HepG2 (cell line): Measurements from ENCODE around the gene HNRNPAB. TPM values are rescaled to one million over a fixed set of nuclear protein-coding genes. Genes with fewer than 3 reads are reported as not detected.

Experiments
- AKAP8 ChIP-seq: sonication (generic); formaldehyde crosslinking; IDR thresholded peaks from 2 replicates; pipeline ENCODE4 v1.5.1; 2020; ENCODE audit warnings: mild to moderate bottlenecking, missing genetic modification reagents
- CHD4 ChIP-seq: fragments of 200-600 bp; sonication (generic); IDR thresholded peaks from 2 replicates; pipeline ENCODE4 v1.7.0; 2017; ENCODE audit warnings: mild to moderate bottlenecking, low read length, borderline replicate concordance
- EP300 ChIP-seq, 3 experiments: sonication (generic) in 1 of 3; formaldehyde crosslinking in 1 of 3; IDR thresholded peaks; 2 replicates each; pipeline versions ENCODE4 v1.5.1 to v1.6.1; 2011 to 2020; ENCODE audit warnings: low read depth in 2 of 3, low read length in 2 of 3, borderline replicate concordance in 1 of 3, improper control_type of control experiment in 1 of 3, mild to moderate bottlenecking in 1 of 3, missing genetic modification reagents in 1 of 3, moderate library complexity in 1 of 3
- GLI4 ChIP-seq: sonication (generic); formaldehyde crosslinking; IDR thresholded peaks from 2 replicates; pipeline ENCODE4 v1.5.1; 2020; ENCODE audit warnings: missing genetic modification reagents, mild to moderate bottlenecking, moderate library complexity, borderline replicate concordance
- GPBP1L1 ChIP-seq: sonication (generic); formaldehyde crosslinking; IDR thresholded peaks from 2 replicates; pipeline ENCODE4 v1.5.0; 2020; ENCODE audit warnings: mild to moderate bottlenecking, missing genetic modification reagents
- HCFC1 ChIP-seq: fragments of 150-350 bp; IDR thresholded peaks from 2 replicates; pipeline ENCODE4 v1.6.1; 2014; ENCODE audit warnings: low read depth, low read length
- HNF4G ChIP-seq, 2 experiments: sonication (generic) in 1 of 2; formaldehyde crosslinking in 1 of 2; IDR thresholded peaks; 2 replicates each; pipeline versions ENCODE4 v1.4.0 to v1.6.1; 2011 to 2020; ENCODE audit warnings: borderline replicate concordance in 2 of 2, low read depth in 2 of 2, mild to moderate bottlenecking in 2 of 2, low read length in 1 of 2, missing genetic modification reagents in 1 of 2, moderate library complexity in 1 of 2
- KDM6A ChIP-seq: IDR thresholded peaks from 2 replicates; pipeline ENCODE4 v1.6.1; 2016; ENCODE audit warnings: low read depth
- KLF13 ChIP-seq: sonication (generic); formaldehyde crosslinking; IDR thresholded peaks from 2 replicates; pipeline ENCODE4 v1.4.0; 2020; ENCODE audit warnings: mild to moderate bottlenecking, missing genetic modification reagents
- NFYB ChIP-seq: sonication (generic); formaldehyde crosslinking; IDR thresholded peaks from 2 replicates; pipeline ENCODE4 v1.4.0; 2020; ENCODE audit warnings: missing genetic modification reagents
- NR2F6 ChIP-seq, 2 experiments: IDR thresholded peaks; 2 replicates each; pipeline ENCODE4 v1.6.1; 2016; ENCODE audit warnings: antibody characterized with exemption in 1 of 2, mild to moderate bottlenecking in 1 of 2
- PBX2 ChIP-seq: IDR thresholded peaks from 2 replicates; pipeline ENCODE4 v1.6.1; 2016; ENCODE audit warnings: control low read depth
- SAP130 ChIP-seq: IDR thresholded peaks from 2 replicates; pipeline ENCODE4 v1.6.1; 2016; ENCODE audit warnings: low read depth
- ZBTB38 ChIP-seq: sonication (generic); formaldehyde crosslinking; IDR thresholded peaks from 2 replicates; pipeline ENCODE4 v1.5.1; 2020; ENCODE audit warnings: mild to moderate bottlenecking, missing genetic modification reagents
- ZC3H13 ChIP-seq: sonication (generic); formaldehyde crosslinking; IDR thresholded peaks from 2 replicates; pipeline ENCODE4 v1.8.1; 2023; ENCODE audit warnings: mild to moderate bottlenecking, missing genetic modification reagents, moderate library complexity
- ZFY ChIP-seq: sonication (generic); formaldehyde crosslinking; IDR thresholded peaks from 2 replicates; pipeline ENCODE4 v1.4.0; 2020; ENCODE audit warnings: missing genetic modification reagents
- ZFYVE20 ChIP-seq: sonication (generic); formaldehyde crosslinking; IDR thresholded peaks from 2 replicates; pipeline ENCODE4 v1.8.0; 2023; ENCODE audit warnings: low read depth, mild to moderate bottlenecking, moderate library complexity, missing genetic modification reagents, borderline replicate concordance
- ZNF18 ChIP-seq: sonication (generic); formaldehyde crosslinking; IDR thresholded peaks from 2 replicates; pipeline ENCODE4 v1.8.0; 2022; ENCODE audit warnings: mild to moderate bottlenecking, missing genetic modification reagents; ENCODE audit not compliant: insufficient replicate concordance
- ZNF556 ChIP-seq: sonication (generic); formaldehyde crosslinking; IDR thresholded peaks from 2 replicates; pipeline ENCODE4 v1.4.0; 2020; ENCODE audit warnings: mild to moderate bottlenecking, missing genetic modification reagents, borderline replicate concordance
- ZNF563 ChIP-seq: sonication (generic); formaldehyde crosslinking; IDR thresholded peaks from 2 replicates; pipeline ENCODE4 v1.8.0; 2022; ENCODE audit warnings: mild to moderate bottlenecking, moderate library complexity, missing genetic modification reagents
- ZNF564 ChIP-seq: sonication (generic); formaldehyde crosslinking; IDR thresholded peaks from 2 replicates; pipeline ENCODE4 v1.8.1; 2023; ENCODE audit warnings: mild to moderate bottlenecking, missing genetic modification reagents
- ZNF644 ChIP-seq: IDR thresholded peaks from 2 replicates; pipeline ENCODE4 v1.6.1; 2016; ENCODE audit warnings: low read depth
- ZNF782 ChIP-seq: sonication (generic); formaldehyde crosslinking; IDR thresholded peaks from 2 replicates; pipeline ENCODE4 v1.4.0; 2020; ENCODE audit warnings: missing genetic modification reagents, mild to moderate bottlenecking, borderline replicate concordance
- ZNF83 ChIP-seq: sonication (generic); formaldehyde crosslinking; IDR thresholded peaks from 2 replicates; pipeline ENCODE4 v1.4.0; 2020; ENCODE audit warnings: missing genetic modification reagents, mild to moderate bottlenecking, borderline replicate concordance
- ZSCAN12 ChIP-seq: sonication (generic); formaldehyde crosslinking; IDR thresholded peaks from 2 replicates; pipeline ENCODE4 v1.9.0; 2021; ENCODE audit warnings: mild to moderate bottlenecking, missing genetic modification reagents
- polyA plus RNA-seq, 8 experiments: library from polyadenylated mRNA; depleted of rRNA in 3 of 8; stranded (reverse) in 7 of 8; unstranded in 1 of 8; fragments of >200 nt; fragmentation: Illumina TruSeq in 4 of 8; extraction: Trizol in 4 of 8; gene quantifications; 2 replicates each; pipeline versions ENCODE4 v1.2.1 to v1.2.3, GENCODE V29; 2011 to 2016; ENCODE audit warnings: low read depth in 4 of 8, missing spikeins in 1 of 8, mixed read lengths in 1 of 8; ENCODE audit not compliant: insufficient read depth in 1 of 8
- total RNA-seq, 5 experiments: library from RNA; depleted of rRNA; stranded (reverse); fragments of >200 nt; fragmentation: Illumina TruSeq; extraction: Trizol; gene quantifications; 2 replicates each; pipeline ENCODE4 v1.2.3, GENCODE V29; 2016; ENCODE audit warnings: low read depth in 1 of 5

HNRNPAB gene
- total and polyA plus RNA-seq, 2 of the 13 experiments (the other 11 are each of a cell fraction or from before 2014, with no cell fraction given) = 62.6 to 111 TPM

GRCh38 chr5:178238711-178239592 is 34.6 kb downstream of the HNRNPAB start (continued):
- TF ChIP-seq ZNF18 (CRISPR knock-in tag) (no peak), ZC3H13 (no peak), ZFY (CRISPR knock-in tag) (peak; percentile 56; the same call in 1 of the 2 replicates), GLI4 (CRISPR knock-in tag) (no peak), ZNF556 (CRISPR knock-in tag) (0 out of 2 replicates have a peak, but pooled peaks have one; percentile 61), ZSCAN12 (CRISPR knock-in tag) (no peak), SAP130 (0 out of 2 replicates have a peak, but pooled peaks have one; percentile 15), NR2F6 (IDR thresholded peaks at IDR 0.05) (0 out of 2 replicates have a peak, but pooled peaks have one; percentile 24), NR2F6 (CRISPR knock-in tag; IDR thresholded peaks at IDR 0.05) (peak; percentile 27; the same call in 1 of the 2 replicates), NFYB (no peak), ZBTB38 (0 out of 2 replicates have a peak, but pooled peaks have one; percentile 14), ZNF83 (CRISPR knock-in tag) (no peak), PBX2 (CRISPR knock-in tag) (peak; percentile 41; the same call in 1 of the 2 replicates), KLF13 (CRISPR knock-in tag) (no peak), AKAP8 (CRISPR knock-in tag) (no peak), GPBP1L1 (CRISPR knock-in tag) (no peak), CHD4 (no peak), ZFYVE20 (CRISPR knock-in tag) (no peak), ZNF564 (no peak), KDM6A (no peak), EP300 (IDR thresholded peaks at IDR 0.05; ENCODE audit: low read depth in 2 of 2, low read length in 2 of 2) (no peak), EP300 (CRISPR knock-in tag; IDR thresholded peaks at IDR 0.05; ENCODE audit: borderline replicate concordance) (no peak), ZNF644 (CRISPR knock-in tag) (no peak), HNF4G (IDR thresholded peaks at IDR 0.05; ENCODE audit: borderline replicate concordance, low read depth, low read length) (no peak), HNF4G (CRISPR knock-in tag; IDR thresholded peaks at IDR 0.05; ENCODE audit: borderline replicate concordance, low read depth) (no peak), ZNF782 (CRISPR knock-in tag) (no peak), ZNF563 (CRISPR knock-in tag) (no peak), HCFC1 (no peak)
